Smooth muscle cell of the pulmonary artery (primary cell): ENCODE measurements around the gene OOSP3. TPM values are rescaled to one million over a fixed set of nuclear protein-coding genes. Genes with fewer than 3 reads are reported as not detected.

Source experiments
- total RNA-seq: library from RNA; depleted of rRNA; stranded (reverse); fragments of >200 nt; gene quantifications from 2 replicates; pipeline ENCODE4 v1.2.3, GENCODE V29; 2014

The OOSP3 gene
- not detected in 2 replicates for total RNA-seq

GRCh38 chr11:59878575-59878974 lies at the start of gene OOSP3:
Gene OOSP3 (plus strand): TSS chr11:59878782. CDS start chr11:59878809, 27 bp downstream.

GRCh38 chr11:59845399-59845798 lies 33.2 kb upstream of the OOSP3 start, which contains the start of gene CBLIF:
Gene CBLIF (minus strand): TSS chr11:59845499. CDS start chr11:59845453, 46 bp downstream.

GRCh38 chr11:59866397-59866796 lies 12.2 kb upstream of the OOSP3 start, which contains the start of gene TCN1:
Gene TCN1 (minus strand): TSS chr11:59866487. CDS start chr11:59866470, 17 bp downstream.

GRCh38 chr11:59938132-59938531 lies 59.5 kb downstream of the OOSP3 start, which contains the start of gene OOSP1:
Gene OOSP1 (plus strand): TSS chr11:59938432. CDS start chr11:59938455, 23 bp downstream.

Other genes starting within 250 kb of the OOSP3 start
- 9.9 and 13.8 TPM in 2 replicates for gene PATL1, start 209.7 kb upstream of the OOSP3 start, total RNA-seq
- not detected in 2 replicates for gene OR10V1, start 164.9 kb upstream of the OOSP3 start, total RNA-seq
- 11.5 and 20.2 TPM in 2 replicates for gene STX3, start 123.4 kb upstream of the OOSP3 start, total RNA-seq
- 25.7 and 26.9 TPM in 2 replicates for gene MRPL16, start 68.0 kb upstream of the OOSP3 start, total RNA-seq
- gene CBLIF, start 33.3 kb upstream of the OOSP3 start, total RNA-seq = not detected in 2 replicates
- gene TCN1, start 12.3 kb upstream of the OOSP3 start, total RNA-seq = not detected in 2 replicates
- not detected in 2 replicates for gene OOSP1, start 59.6 kb downstream of the OOSP3 start, total RNA-seq
- not detected in 2 replicates for gene OOSP4A, start 85.3 kb downstream of the OOSP3 start, total RNA-seq
- gene OOSP4B, start 138.4 kb downstream of the OOSP3 start, total RNA-seq = not detected in 2 replicates
- not detected in 2 replicates for gene OOSP2, start 161.6 kb downstream of the OOSP3 start, total RNA-seq
- not detected in 2 replicates for gene MS4A3, start 177.9 kb downstream of the OOSP3 start, total RNA-seq
- 0.03 TPM in 1 of 2 replicates, not detected in the other for gene MS4A2, start 209.9 kb downstream of the OOSP3 start, total RNA-seq